Measurements from ENCODE around the gene SMYD3. TPM values are rescaled to one million over a fixed set of nuclear protein-coding genes. Genes with fewer than 3 reads are reported as not detected.

SMYD3 gene
- total and polyA plus RNA-seq, 10 of the 15 experiments (the other 5 are each of a cell fraction or from before 2014, with no cell fraction given): 18.3 to 54.0 (median 24.8) TPM

GRCh38 chr1:245894843-245895242 lies 612.2 kb downstream of the SMYD3 start (continued):
- TF ChIP-seq E2F4 (IDR thresholded peaks at IDR 0.05; ENCODE audit: low read depth, low read length) (no peak), NBN (IDR thresholded peaks at IDR 0.05) (peak; percentile 70), HDGF (IDR thresholded peaks at IDR 0.05) (no peak), ATF7 (IDR thresholded peaks at IDR 0.05; ENCODE audit: low read depth) (peak; percentile 69; the same call in 1 of the 2 replicates), GABPA (IDR thresholded peaks at IDR 0.05; ENCODE audit: low read depth) (no peak), NR2C2 (IDR thresholded peaks at IDR 0.05; ENCODE audit: borderline replicate concordance, control insufficient read depth, insufficient read length, low read depth) (no peak), IRF4 (IDR thresholded peaks at IDR 0.05; ENCODE audit: low read depth, low read length) (no peak), IKZF1 (conservative IDR thresholded peaks at IDR 0.05) (peak; percentile 87), USF2 (IDR thresholded peaks at IDR 0.05; ENCODE audit: borderline replicate concordance, low read depth, low read length) (peak; percentile 54), NR2F1 (conservative IDR thresholded peaks at IDR 0.05) (0 out of 2 replicates have a peak, but pooled peaks have one; percentile 26), JUNB (IDR thresholded peaks at IDR 0.05) (no peak), CUX1 (IDR thresholded peaks at IDR 0.05; ENCODE audit: insufficient replicate concordance, low read depth, low read length) (no peak), ASH2L (IDR thresholded peaks at IDR 0.05; ENCODE audit: borderline replicate concordance, low read depth) (no peak), MEF2B (IDR thresholded peaks at IDR 0.05; ENCODE audit: partially characterized antibody, poor library complexity, severe bottlenecking) (peak; percentile 94), BHLHE40 (IDR thresholded peaks at IDR 0.05; ENCODE audit: borderline replicate concordance in 1 of 2, low read depth in 2 of 2, low read length in 1 of 2) (peak; percentile 74 to 87), HDAC2 (IDR thresholded peaks at IDR 0.05) (no peak), TAF1 (IDR thresholded peaks at IDR 0.05; ENCODE audit: borderline replicate concordance, low read depth, low read length) (no peak), PAX8 (IDR thresholded peaks at IDR 0.05) (no peak), SMAD1 (IDR thresholded peaks at IDR 0.05; ENCODE audit: low read depth, partially characterized antibody) (no peak), RB1 (IDR thresholded peaks at IDR 0.05; ENCODE audit: borderline replicate concordance) (no peak), ZNF592 (IDR thresholded peaks at IDR 0.05) (peak; percentile 59), RUNX3 (IDR thresholded peaks at IDR 0.05; ENCODE audit: low read length) (0 out of 2 replicates have a peak, but pooled peaks have one; percentile 23)
